HepG2 (cell line): ENCODE results near the gene TMEM63B. TPM values are rescaled to one million over a fixed set of nuclear protein-coding genes. Genes with fewer than 3 reads are reported as not detected.

Source experiments
- AGO2 ChIP-seq: fragments of 200-400 bp; formaldehyde crosslinking; optimal IDR thresholded peaks from 2 replicates; pipeline ENCODE3; 2017; ENCODE audit warnings: mild to moderate bottlenecking, low read depth, low read length, moderate library complexity
- ATF7-NPFF ChIP-seq: sonication (generic); formaldehyde crosslinking; IDR thresholded peaks from 2 replicates; pipeline ENCODE4 v1.8.1; 2023; ENCODE audit warnings: mild to moderate bottlenecking, low read depth, missing genetic modification reagents, moderate library complexity
- KDM4B ChIP-seq: sonication (generic); formaldehyde crosslinking; IDR thresholded peaks from 2 replicates; pipeline ENCODE4 v1.4.0; 2020; ENCODE audit warnings: missing genetic modification reagents
- MYNN ChIP-seq: sonication (generic); formaldehyde crosslinking; IDR thresholded peaks from 2 replicates; pipeline ENCODE4 v1.4.0; 2020; ENCODE audit warnings: mild to moderate bottlenecking, low read depth, missing genetic modification reagents
- NCOA2 ChIP-seq: sonication (generic); formaldehyde crosslinking; IDR thresholded peaks from 2 replicates; pipeline ENCODE4 v1.8.0; 2022; ENCODE audit warnings: inconsistent platforms
- REL ChIP-seq: sonication (generic); formaldehyde crosslinking; conservative IDR thresholded peaks from 2 replicates; pipeline ENCODE4 v1.8.0; 2022; ENCODE audit warnings: mild to moderate bottlenecking, missing genetic modification reagents, moderate library complexity
- SNAI1 ChIP-seq: sonication (generic); formaldehyde crosslinking; IDR thresholded peaks from 2 replicates; pipeline ENCODE4 v1.5.0; 2020; ENCODE audit warnings: mild to moderate bottlenecking, missing genetic modification reagents, borderline replicate concordance
- SPEN ChIP-seq: sonication (generic); formaldehyde crosslinking; IDR thresholded peaks from 2 replicates; pipeline ENCODE4 v1.5.1; 2020; ENCODE audit warnings: low read depth, mild to moderate bottlenecking, missing genetic modification reagents
- TCF12 ChIP-seq, 2 experiments: fragments of 450-650 bp in 1 of 2; sonication (generic) in 1 of 2; formaldehyde crosslinking in 1 of 2; IDR thresholded peaks; 2 replicates each; pipeline versions ENCODE4 v1.6.1 to v1.8.0; 2017 to 2022; ENCODE audit warnings: antibody characterized with exemption in 1 of 2, mild to moderate bottlenecking in 1 of 2, missing genetic modification reagents in 1 of 2, moderate library complexity in 1 of 2
- ZFAT ChIP-seq: sonication (generic); formaldehyde crosslinking; conservative IDR thresholded peaks from 2 replicates; pipeline ENCODE4 v1.8.1; 2023; ENCODE audit warnings: missing genetic modification reagents, inconsistent platforms
- ZNF124 ChIP-seq: sonication (generic); formaldehyde crosslinking; IDR thresholded peaks from 2 replicates; pipeline ENCODE4 v1.4.0; 2020; ENCODE audit warnings: missing genetic modification reagents
- ZNF230 ChIP-seq: sonication (generic); formaldehyde crosslinking; IDR thresholded peaks from 2 replicates; pipeline ENCODE4 v1.4.0; 2020; ENCODE audit warnings: mild to moderate bottlenecking, missing genetic modification reagents
- ZNF263 ChIP-seq: sonication (generic); formaldehyde crosslinking; IDR thresholded peaks from 2 replicates; pipeline ENCODE4 v1.4.0; 2020; ENCODE audit warnings: missing genetic modification reagents
- ZNF333 ChIP-seq: sonication (generic); formaldehyde crosslinking; IDR thresholded peaks from 2 replicates; pipeline ENCODE4 v1.4.0; 2020; ENCODE audit warnings: mild to moderate bottlenecking, missing genetic modification reagents, borderline replicate concordance
- ZNF367 ChIP-seq: sonication (generic); formaldehyde crosslinking; IDR thresholded peaks from 2 replicates; pipeline ENCODE4 v1.4.0; 2020; ENCODE audit warnings: missing genetic modification reagents, borderline replicate concordance
- ZNF614 ChIP-seq: IDR thresholded peaks from 2 replicates; pipeline ENCODE4 v1.6.1; 2018; ENCODE audit warnings: missing biosample characterization, missing genetic modification reagents, inconsistent platforms, borderline replicate concordance
- ZNF615 ChIP-seq: sonication (generic); formaldehyde crosslinking; IDR thresholded peaks from 2 replicates; pipeline ENCODE4 v1.5.0; 2020; ENCODE audit warnings: mild to moderate bottlenecking, missing genetic modification reagents, borderline replicate concordance
- polyA plus RNA-seq, 8 experiments: library from polyadenylated mRNA; depleted of rRNA in 3 of 8; stranded (reverse) in 7 of 8; unstranded in 1 of 8; fragments of >200 nt; fragmentation: Illumina TruSeq in 4 of 8; extraction: Trizol in 4 of 8; gene quantifications; 2 replicates each; pipeline versions ENCODE4 v1.2.1 to v1.2.3, GENCODE V29; 2011 to 2016; ENCODE audit warnings: low read depth in 4 of 8, missing spikeins in 1 of 8, mixed read lengths in 1 of 8; ENCODE audit not compliant: insufficient read depth in 1 of 8
- total RNA-seq, 5 experiments: library from RNA; depleted of rRNA; stranded (reverse); fragments of >200 nt; fragmentation: Illumina TruSeq; extraction: Trizol; gene quantifications; 2 replicates each; pipeline ENCODE4 v1.2.3, GENCODE V29; 2016; ENCODE audit warnings: low read depth in 1 of 5
- TF ChIP-seq, protein P1 (sequence below): sonication (generic); formaldehyde crosslinking; IDR thresholded peaks from 2 replicates; pipeline ENCODE4 v1.5.0; 2020; ENCODE audit warnings: mild to moderate bottlenecking, missing genetic modification reagents
- TF ChIP-seq, protein P2 (sequence below): sonication (generic); formaldehyde crosslinking; IDR thresholded peaks from 2 replicates; pipeline ENCODE4 v1.4.0; 2020; ENCODE audit warnings: missing genetic modification reagents
- TF ChIP-seq, protein P3 (sequence below): sonication (generic); formaldehyde crosslinking; conservative IDR thresholded peaks from 2 replicates; pipeline ENCODE4 v1.8.0; 2022; ENCODE audit warnings: mild to moderate bottlenecking, moderate library complexity, missing genetic modification reagents
- TF ChIP-seq, protein P4 (sequence below): sonication (generic); formaldehyde crosslinking; IDR thresholded peaks from 2 replicates; pipeline ENCODE4 v1.5.0; 2020; ENCODE audit warnings: missing genetic modification reagents
- TF ChIP-seq, protein P5 (sequence below): sonication (generic); formaldehyde crosslinking; IDR thresholded peaks from 2 replicates; pipeline ENCODE4 v1.8.1; 2023; ENCODE audit warnings: mild to moderate bottlenecking, missing genetic modification reagents

Gene TMEM63B
- total and polyA plus RNA-seq, 2 of the 13 experiments (the other 11 are each of a cell fraction or from before 2014, with no cell fraction given) = 27.4 to 75.8 TPM

DNA sequence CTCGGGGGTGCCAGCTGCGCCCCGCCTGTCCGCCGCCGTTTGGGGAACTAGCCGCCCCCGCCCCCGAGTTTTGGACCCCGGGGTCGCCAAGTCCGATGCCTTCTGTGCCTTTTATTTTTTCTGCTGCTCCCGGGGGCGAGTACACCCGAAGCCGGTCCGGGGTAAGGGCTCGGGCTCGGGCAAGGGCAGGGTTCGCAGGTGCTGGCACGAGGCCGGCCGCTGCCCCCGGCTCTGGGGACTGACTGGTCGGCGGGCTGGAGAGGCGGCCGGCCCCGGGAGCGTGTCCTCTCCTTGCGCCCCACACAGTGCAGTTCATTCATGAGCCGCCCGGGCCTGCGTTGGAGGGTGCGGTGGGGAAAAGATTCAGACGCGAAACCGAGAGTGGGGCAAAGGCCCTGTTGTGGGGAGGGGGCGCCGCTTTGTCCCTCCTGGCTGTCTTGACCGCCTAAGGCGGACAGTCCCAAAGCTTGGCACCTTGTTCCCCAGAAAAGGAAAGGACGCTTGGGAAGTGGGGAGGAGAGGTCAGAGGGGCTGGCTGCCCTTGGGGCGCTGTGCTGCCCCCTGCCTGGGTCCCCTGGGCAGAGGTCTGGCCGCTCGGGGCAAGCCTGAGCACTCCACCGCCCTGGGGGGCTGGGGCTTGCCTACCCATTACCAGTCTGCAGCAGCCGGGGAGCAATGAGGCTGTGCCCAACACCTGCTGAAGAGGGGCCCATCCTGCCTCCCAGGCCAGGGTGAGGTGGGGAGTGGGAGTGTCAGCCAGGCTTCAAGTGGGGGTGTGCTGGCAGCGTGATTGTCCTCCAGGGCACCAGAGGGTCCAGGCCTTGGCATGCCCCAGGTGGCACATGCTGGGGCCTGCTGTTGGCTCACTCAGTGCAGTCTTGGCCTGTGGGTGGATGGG is 915 bp downstream of the TMEM63B start (continued):
- TF ChIP-seq, protein P1, sequence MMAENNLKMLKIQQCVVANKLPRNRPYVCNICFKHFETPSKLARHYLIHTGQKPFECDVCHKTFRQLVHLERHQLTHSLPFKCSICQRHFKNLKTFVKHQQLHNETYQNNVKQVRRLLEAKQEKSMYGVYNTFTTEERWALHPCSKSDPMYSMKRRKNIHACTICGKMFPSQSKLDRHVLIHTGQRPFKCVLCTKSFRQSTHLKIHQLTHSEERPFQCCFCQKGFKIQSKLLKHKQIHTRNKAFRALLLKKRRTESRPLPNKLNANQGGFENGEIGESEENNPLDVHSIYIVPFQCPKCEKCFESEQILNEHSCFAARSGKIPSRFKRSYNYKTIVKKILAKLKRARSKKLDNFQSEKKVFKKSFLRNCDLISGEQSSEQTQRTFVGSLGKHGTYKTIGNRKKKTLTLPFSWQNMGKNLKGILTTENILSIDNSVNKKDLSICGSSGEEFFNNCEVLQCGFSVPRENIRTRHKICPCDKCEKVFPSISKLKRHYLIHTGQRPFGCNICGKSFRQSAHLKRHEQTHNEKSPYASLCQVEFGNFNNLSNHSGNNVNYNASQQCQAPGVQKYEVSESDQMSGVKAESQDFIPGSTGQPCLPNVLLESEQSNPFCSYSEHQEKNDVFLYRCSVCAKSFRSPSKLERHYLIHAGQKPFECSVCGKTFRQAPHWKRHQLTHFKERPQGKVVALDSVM (CRISPR knock-in tag) = peak; percentile 48
- TF ChIP-seq, protein P2, sequence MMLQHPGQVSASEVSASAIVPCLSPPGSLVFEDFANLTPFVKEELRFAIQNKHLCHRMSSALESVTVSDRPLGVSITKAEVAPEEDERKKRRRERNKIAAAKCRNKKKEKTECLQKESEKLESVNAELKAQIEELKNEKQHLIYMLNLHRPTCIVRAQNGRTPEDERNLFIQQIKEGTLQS = no peak
- TF ChIP-seq ATF7-NPFF (CRISPR knock-in tag) (no peak), NCOA2 (CRISPR knock-in tag) (no peak), AGO2 (peak; percentile 28), MYNN (no peak), ZNF263 (CRISPR knock-in tag) (no peak), SPEN (CRISPR knock-in tag) (no peak; the same call in 1 of the 2 replicates), ZNF333 (peak; percentile 64; the same call in 1 of the 2 replicates), ZNF615 (CRISPR knock-in tag) (peak; percentile 78; the same call in 1 of the 2 replicates), ZNF614 (CRISPR knock-in tag) (0 out of 2 replicates have a peak, but pooled peaks have one; percentile 18), TCF12 (IDR thresholded peaks at IDR 0.05) (no peak), TCF12 (CRISPR knock-in tag; IDR thresholded peaks at IDR 0.05) (no peak), ZNF124 (CRISPR knock-in tag) (no peak), KDM4B (CRISPR knock-in tag) (no peak), REL (CRISPR knock-in tag) (peak; percentile 70), ZNF230 (CRISPR knock-in tag) (no peak), SNAI1 (CRISPR knock-in tag) (no peak), ZFAT (CRISPR knock-in tag) (no peak), ZNF367 (CRISPR knock-in tag) (no peak)
- TF ChIP-seq, protein P3, sequence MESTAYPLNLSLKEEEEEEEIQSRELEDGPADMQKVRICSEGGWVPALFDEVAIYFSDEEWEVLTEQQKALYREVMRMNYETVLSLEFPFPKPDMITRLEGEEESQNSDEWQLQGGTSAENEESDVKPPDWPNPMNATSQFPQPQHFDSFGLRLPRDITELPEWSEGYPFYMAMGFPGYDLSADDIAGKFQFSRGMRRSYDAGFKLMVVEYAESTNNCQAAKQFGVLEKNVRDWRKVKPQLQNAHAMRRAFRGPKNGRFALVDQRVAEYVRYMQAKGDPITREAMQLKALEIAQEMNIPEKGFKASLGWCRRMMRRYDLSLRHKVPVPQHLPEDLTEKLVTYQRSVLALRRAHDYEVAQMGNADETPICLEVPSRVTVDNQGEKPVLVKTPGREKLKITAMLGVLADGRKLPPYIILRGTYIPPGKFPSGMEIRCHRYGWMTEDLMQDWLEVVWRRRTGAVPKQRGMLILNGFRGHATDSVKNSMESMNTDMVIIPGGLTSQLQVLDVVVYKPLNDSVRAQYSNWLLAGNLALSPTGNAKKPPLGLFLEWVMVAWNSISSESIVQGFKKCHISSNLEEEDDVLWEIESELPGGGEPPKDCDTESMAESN (CRISPR knock-in tag) = 0 out of 2 replicates have a peak, but pooled peaks have one; percentile 82
- TF ChIP-seq, protein P4, sequence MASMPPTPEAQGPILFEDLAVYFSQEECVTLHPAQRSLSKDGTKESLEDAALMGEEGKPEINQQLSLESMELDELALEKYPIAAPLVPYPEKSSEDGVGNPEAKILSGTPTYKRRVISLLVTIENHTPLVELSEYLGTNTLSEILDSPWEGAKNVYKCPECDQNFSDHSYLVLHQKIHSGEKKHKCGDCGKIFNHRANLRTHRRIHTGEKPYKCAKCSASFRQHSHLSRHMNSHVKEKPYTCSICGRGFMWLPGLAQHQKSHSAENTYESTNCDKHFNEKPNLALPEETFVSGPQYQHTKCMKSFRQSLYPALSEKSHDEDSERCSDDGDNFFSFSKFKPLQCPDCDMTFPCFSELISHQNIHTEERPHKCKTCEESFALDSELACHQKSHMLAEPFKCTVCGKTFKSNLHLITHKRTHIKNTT (CRISPR knock-in tag) = no peak
- TF ChIP-seq, protein P5, sequence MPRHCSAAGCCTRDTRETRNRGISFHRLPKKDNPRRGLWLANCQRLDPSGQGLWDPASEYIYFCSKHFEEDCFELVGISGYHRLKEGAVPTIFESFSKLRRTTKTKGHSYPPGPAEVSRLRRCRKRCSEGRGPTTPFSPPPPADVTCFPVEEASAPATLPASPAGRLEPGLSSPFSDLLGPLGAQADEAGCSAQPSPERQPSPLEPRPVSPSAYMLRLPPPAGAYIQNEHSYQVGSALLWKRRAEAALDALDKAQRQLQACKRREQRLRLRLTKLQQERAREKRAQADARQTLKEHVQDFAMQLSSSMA (CRISPR knock-in tag) = no peak
